ENCODE measurements around the gene MCRS1.

MCRS1 gene

DNA sequence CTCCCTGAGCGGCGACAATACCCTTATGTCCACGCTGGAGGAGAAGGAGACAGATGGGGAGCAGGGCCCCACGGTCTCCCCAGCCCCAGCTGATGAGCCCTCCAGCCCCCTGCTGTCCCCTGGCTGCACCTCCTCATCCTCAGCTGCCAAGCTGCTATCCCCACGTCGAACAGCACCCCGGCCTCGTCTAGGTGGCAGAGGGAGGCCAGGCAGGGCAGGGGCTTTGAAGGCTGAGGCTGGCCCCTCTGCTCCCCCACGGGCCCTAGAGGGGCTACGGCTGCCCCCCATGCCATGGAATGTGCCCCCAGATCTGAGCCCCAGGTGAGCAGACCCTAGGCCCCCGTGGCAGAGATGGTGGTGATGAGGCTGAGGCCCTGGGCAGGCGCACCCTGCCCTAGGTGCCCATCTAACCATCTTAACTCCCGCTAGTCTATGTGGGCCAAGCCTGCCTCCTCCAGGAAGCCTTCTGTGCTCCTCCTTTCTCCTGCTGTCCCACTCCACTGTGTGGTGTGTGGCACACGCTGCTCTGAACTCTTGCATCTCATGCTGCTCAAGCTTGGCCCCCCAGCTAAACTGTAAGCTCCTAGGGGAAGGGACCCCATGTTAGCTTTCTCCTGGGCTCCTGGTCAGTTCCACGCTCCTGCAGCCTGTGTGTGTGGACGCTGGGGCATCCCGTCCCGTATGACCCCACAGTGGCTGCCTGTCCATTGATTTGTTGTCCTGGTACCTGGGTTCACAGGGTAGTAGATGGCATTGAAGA is 12.1 kb downstream of the MCRS1 start:
- no peak for DNase-seq

DNA sequence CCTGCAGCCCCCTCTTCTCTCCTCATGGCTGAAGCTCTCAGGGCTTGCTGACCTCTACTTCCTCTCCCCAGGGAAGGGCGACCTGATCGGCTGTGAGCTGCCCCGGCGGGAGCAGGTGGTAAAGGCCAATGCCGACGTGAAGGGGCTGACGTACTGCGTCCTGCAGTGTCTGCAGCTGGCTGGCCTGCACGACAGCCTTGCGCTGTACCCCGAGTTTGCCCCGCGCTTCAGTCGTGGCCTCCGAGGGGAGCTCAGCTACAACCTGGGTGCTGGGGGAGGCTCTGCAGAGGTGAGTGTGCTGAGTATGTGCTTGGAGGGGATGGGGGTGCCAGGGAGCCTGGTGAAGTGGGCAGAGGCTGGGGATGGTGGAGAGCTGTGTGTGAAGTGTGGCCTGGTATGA is 13.7 kb downstream of the MCRS1 start:
- DNase-seq: no peak

GRCh38 chr12:49553512-49554088 is 14.3 kb downstream of the MCRS1 start:
- DNase-seq: peak; percentile 84

DNA sequence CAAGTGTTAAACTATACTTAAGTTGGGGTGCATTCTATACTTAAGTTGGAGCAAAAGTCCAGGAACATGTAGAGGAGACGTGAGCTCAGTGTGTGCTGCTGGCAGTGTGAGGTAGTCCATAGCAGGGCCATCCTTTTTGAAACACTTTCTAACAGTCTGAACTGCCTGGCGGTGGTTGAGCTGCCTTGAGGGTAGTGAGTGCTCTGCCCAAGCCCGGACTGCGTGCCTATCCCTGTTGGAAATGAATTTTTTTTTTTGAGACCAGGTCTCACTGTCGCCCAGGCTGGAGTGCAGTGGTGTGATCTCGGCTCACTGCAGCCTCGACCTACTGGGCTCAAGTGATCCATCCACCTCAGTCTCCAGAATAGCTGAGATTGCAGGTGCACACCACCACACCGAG is 15.0 kb downstream of the MCRS1 start:
- no peak for DNase-seq

GRCh38 chr12:49552425-49552824 is 15.5 kb downstream of the MCRS1 start:
- DNase-seq: no peak

DNA sequence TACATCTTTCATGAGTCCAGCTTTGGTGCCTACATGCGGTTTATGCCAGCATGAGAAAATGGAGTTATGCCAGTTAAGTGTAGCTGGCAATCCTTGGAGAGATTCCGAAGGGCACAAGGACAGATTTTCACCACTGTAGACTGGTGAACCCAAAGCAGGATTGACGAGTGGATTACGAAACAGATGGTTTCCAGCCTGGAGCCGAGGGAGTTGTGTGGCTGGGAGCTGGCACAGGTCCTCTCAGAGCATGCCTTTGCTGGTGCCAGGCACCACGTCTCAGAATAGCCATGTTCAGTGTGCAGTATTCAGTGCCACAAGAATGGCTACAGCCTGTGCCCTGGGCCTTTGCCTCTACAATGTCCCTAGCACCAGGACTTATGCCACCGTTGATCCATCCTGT is 15.9 kb downstream of the MCRS1 start:
- no peak for DNase-seq

DNA sequence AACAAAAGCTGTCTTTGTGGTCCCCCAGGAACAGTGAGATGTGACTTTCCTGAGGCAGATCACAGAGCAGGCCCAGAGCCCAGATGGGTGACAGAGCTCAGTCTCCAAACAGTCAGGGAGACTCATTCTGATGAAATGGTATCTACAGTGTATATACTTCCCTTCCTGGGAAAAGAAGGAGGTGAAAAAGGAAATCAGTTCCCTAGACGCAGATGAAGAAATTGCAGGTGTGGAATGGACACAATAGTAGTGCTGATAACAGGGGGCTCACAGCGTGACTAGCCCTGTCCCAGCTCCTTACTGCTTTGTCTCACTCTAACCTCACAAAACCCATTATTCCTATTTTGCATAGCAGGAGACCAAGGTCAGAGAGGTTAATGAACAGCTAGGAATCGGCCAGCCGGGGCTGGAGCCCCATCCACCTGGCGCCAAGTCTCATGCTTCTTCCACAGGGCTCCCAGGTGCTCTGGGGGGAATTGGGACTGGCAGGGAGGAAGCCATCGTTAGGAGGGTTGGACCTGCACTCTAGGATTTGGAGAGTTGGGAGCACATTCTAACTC is 17.2 kb downstream of the MCRS1 start:
- no peak for DNase-seq

DNA sequence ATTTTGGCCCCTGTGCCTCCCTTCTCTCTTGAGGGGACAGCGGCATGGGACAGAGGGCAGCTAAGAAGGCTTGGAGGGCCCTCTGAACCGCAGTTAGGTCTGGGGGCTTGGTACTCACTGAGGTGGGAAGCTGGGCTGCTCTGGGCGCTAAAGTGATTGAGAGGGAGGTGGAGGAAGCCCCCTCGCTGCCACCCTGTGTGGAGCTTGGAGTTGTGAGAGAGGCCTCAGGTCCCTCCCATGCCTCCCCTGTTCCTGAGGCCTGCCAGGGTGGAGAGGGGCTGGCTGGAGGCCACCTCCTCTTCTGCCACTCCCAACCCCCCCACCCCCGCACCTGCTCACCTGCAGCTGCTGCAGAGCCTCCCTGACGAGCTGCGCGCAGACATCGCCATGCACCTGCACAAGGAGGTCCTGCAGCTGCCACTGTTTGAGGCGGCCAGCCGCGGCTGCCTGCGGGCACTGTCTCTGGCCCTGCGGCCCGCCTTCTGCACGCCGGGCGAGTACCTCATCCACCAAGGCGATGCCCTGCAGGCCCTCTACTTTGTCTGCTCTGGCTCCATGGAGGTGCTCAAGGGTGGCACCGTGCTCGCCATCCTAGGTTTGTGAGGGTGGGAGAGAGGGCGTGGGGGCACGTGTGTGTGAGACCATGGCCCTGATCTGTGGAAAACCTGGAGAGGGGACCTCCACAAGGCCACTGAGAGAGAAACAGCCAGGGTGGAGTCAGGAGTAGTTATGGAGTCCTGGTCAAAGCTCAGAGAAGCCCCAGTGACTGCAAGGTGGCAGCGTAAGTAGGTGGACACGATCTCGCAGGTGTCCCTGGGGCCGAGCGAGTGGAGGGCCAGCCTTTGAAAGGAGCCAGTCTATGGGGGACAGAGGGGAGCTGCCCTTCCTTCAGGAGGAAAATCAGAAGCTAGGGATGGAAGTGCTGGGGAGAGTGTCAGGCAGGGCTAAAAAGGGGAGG is 17.9 kb downstream of the MCRS1 start:
- DNase-seq: peak; percentile 94

GRCh38 chr12:49548822-49549648 is 18.9 kb downstream of the MCRS1 start:
- DNase-seq: no peak

DNA sequence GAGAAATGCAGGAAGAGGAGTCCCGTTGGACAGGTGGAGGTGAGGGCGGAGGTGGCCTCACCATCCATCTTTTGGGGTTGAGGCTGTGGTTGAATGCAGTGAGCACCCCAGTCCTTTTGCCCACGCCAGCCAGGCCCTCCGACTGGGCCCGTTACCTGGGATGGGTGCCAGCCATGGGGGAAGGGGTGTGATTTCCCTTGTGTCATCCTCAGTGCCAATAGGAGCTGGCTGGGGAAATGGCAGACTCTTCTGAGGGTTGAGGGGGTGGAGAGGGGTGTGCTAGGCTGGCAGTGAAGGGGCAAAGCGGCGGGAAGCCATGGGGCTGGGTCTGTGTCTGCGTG is 19.5 kb downstream of the MCRS1 start:
- no peak for DNase-seq

DNA sequence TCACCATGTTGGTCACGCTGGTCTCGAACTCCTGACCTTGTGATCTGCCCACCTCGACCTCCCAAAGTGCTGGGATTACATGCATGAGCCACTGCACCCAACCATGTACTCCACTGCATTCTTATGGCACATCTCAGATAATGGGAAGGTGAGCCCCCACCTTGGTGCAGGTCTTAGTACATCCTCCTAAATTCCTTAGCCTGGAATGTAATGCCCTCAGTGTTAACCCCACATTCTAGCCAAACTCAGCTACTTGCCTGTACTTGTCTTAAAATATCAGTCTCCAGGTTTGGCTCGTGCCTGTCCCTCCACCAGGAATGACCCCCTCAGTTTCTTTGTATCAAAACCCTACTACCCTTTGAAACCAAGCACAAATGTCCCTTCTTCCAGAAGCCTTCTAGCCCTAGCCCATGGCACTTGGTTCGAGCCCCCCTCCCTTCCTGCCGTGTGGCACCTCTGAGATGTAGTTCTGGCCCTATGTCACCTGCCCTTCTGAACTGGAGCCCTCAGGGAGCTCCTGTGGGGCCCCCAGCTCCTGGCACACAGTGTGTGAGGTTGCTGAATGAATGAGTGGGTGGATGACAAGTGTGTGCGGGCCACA is 20.8 kb downstream of the MCRS1 start:
- DNase-seq: no peak

DNA sequence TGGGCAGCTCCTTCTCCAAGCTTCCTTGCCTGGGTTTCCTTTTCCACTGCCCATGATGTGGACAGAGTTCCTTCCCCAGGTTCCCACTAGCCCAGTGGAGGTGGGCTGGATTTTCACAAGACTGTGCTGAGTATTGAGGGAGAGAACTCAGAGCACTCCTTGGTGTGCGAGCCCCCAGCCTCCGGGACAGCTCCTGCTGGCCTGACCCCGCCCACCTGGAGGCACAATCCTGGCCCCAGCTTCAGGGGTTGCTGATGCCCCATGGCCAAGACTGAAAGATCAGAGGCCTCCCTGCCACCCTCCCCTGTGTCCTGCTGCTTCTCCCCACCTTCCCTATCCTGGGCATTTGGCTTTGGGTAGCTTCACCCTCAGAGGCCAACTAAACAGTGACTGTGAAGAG is 21.5 kb downstream of the MCRS1 start:
- DNase-seq: no peak

DNA sequence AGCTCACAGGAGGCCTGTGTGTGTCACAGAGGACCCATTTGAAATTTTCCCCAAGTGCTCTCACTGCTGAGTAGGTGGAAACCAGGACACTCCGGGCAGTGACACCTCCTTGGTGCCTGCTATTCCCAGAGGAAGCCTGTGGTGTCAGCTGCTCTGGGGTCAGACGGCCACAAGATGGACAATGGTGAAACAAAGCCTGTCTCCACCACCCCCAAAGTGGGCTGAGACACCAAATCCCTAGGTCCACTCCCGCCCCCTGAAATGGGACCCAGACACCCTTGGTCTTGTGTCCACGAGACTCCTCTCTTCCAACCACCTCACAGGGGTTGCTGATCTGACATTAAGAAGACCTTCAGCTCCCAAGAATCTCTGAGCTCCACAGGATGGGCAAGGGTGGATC is 22.1 kb downstream of the MCRS1 start:
- DNase-seq: no peak

DNA sequence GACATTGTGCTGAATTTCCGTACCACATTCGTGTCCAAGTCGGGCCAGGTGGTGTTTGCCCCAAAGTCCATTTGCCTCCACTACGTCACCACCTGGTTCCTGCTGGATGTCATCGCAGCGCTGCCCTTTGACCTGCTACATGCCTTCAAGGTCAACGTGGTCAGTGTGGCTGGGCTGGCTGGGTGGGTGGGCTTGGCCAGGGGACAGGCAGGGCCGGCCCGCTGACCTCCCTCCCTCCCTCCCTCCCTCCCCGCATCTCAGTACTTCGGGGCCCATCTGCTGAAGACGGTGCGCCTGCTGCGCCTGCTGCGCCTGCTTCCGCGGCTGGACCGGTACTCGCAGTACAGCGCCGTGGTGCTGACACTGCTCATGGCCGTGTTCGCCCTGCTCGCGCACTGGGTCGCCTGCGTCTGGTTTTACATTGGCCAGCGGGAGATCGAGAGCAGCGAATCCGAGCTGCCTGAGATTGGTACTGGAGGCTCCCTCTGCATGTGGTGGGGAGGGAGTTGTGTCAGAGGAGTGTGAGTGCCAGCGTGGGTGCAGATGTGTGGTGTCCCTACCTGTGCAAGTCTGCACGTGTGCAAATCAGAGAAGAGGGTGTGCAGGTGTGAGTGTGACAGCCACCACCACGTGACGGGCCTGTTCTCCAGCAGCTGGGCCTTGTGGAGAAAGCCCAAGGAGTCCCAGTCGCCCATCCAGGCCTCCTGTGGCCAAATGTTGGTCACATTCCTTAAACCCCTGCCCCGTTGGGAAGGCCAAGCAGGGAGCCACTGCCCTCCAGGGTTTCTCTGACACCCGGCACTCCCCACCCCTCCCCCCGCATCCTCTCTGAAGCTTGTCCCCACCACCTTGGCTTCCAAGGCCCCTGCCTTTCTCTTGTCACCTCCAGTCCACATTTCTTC is 23.8 kb downstream of the MCRS1 start:
- no peak for DNase-seq

GRCh38 chr12:49543221-49543913 is 24.6 kb downstream of the MCRS1 start:
- DNase-seq: no peak

DNA sequence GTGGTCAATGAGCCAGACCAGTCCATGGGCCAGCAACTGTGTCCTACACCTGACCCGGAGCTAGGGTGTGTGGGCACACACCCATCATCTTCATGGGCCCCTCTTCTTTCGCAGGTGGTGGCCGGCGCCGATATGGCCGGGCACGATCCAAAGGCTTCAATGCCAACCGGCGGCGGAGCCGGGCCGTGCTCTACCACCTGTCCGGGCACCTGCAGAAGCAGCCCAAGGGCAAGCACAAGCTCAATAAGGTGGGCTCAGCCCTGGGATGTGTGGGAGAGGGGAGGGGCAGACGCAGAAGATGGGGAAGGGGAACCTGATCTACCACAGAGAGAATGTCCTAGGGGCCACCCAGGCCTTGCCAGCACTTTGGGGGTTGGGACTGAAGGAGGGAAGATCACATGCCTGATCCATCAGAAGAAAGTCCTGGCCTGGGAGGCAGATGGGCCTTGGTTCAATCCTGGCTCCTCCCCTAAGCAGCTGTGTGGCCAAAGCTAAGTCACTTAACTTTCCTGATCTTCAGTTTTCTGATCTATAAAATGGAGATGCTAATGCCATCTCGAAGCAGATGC is 25.3 kb downstream of the MCRS1 start:
- no peak for DNase-seq

GRCh38 chr12:49541911-49542505 is 25.9 kb downstream of the MCRS1 start:
- DNase-seq: no peak

GRCh38 chr12:49541140-49541861 is 26.6 kb downstream of the MCRS1 start:
- no peak for DNase-seq

Measured in COR-L47 (cell line).